ENCODE measurements around the gene CCDC68. TPM values are rescaled to one million over a fixed set of nuclear protein-coding genes. Genes with fewer than 3 reads are reported as not detected.

Gene CCDC68
- total and polyA plus RNA-seq, 7 donors: 1.0 to 2.0 (median 1.6) TPM

DNA sequence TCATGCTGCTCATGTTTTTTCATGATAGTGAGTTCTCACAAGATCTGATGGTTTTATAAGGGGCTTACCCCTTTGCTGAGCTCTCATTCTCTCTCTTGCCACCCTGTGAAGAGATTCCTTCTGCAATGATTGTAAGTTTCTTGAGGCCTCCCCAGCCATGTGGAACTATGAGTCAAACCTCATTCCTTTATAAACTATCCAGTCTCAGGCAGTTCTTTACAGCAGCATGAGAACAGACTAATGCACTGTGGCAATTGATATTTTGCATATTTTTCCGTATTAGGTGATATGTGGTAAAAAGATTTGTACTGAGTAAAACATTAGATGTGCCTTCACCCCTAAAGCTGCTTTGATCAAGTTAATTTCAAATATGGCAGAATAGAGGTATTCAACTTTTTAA is 82.2 kb downstream of the CCDC68 start:
- no peaks in the 10 kb centered on the region for H3K36me3 ChIP-seq (ENCODE audit: insufficient read depth in 1 of 2, low read depth in 1 of 2)
- WGBS, 3 donors: 81 to 85% (median 83%) methylated on average over 1 of the region's 1 CpG
- no peak overlapping the region for H3K27ac ChIP-seq
- no peaks in the 10 kb centered on the region for H3K4me1 ChIP-seq
- no peak for TF ChIP-seq CTCF (IDR thresholded peaks at IDR 0.05)
- no peak overlapping the region for H3K4me3 ChIP-seq
- DNase-seq (no peak), ATAC-seq (no peak)
- intact Hi-C loops (cut with DNase I): no loop called here
- peaks cover 0 to 2% (median 0%) of the 10 kb centered on the region in 3 donors for H3K27me3 ChIP-seq (ENCODE audit: insufficient read depth in 3 of 3, low read length in 2 of 3)
- H3K9me3 ChIP-seq: no peaks in the 10 kb centered on the region

DNA sequence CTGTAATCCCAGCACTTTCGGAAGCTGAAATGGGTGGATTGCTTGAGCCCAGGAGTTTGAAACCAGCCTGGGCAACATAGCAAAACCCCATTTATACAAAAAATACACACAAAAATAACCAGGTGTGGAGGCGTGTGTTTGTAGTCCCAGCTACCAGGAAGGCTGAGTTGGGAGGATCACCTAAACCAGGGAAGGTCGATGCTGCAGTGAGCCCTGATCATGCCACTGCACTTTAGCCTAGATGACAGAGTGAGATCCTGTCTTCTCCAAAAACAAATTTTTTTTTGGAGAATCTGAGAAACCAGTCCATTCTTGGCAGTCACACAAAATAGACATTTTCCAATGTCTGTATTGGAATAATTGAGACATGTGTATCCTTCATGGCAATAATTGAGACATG is 84.2 kb downstream of the CCDC68 start:
- no peak for ATAC-seq
- Histone ChIP-seq H3K9me3 (no peaks in the 10 kb centered on the region), H3K4me1 (no peaks in the 10 kb centered on the region), H3K27me3 (ENCODE audit: insufficient read depth in 3 of 3, low read length in 2 of 3) (no peaks in the 10 kb centered on the region), H3K36me3 (ENCODE audit: insufficient read depth in 1 of 2, low read depth in 1 of 2) (no peaks in the 10 kb centered on the region), H3K27ac (no peak overlapping the region), H3K4me3 (no peak overlapping the region)
- TF ChIP-seq CTCF (IDR thresholded peaks at IDR 0.05): no peak
- 72 to 94% (median 92%) methylated on average over 3 of the region's 3 CpGs for WGBS, 3 donors
- intact Hi-C loops (cut with DNase I): no loop called here
- DNase-seq: no peak

GRCh38 chr18:54873884-54874255 is 85.4 kb downstream of the CCDC68 start:
- no peaks in the 10 kb centered on the region for H3K9me3 ChIP-seq
- DNase-seq (no peak), ATAC-seq (no peak)
- WGBS, 3 donors: 69 to 72% (median 71%) methylated on average over 2 of the region's 2 CpGs
- intact Hi-C loops (cut with DNase I): no loop called here
- H3K4me1 ChIP-seq: no peaks in the 10 kb centered on the region
- no peak for TF ChIP-seq CTCF (IDR thresholded peaks at IDR 0.05)
- no peak overlapping the region for H3K4me3 ChIP-seq
- no peaks in the 10 kb centered on the region for H3K36me3 ChIP-seq (ENCODE audit: insufficient read depth in 1 of 2, low read depth in 1 of 2)
- no peak overlapping the region for H3K27ac ChIP-seq
- no peaks in the 10 kb centered on the region for H3K27me3 ChIP-seq (ENCODE audit: insufficient read depth in 3 of 3, low read length in 2 of 3)

- WGBS, 3 donors: 87 to 92% (median 89%) methylated on average over 1 of the region's 1 CpG
- Histone ChIP-seq H3K36me3 (ENCODE audit: insufficient read depth in 1 of 2, low read depth in 1 of 2) (no peaks in the 10 kb centered on the region), H3K9me3 (no peaks in the 10 kb centered on the region), H3K27ac (no peak overlapping the region), H3K4me3 (no peak overlapping the region), H3K4me1 (no peaks in the 10 kb centered on the region), H3K27me3 (ENCODE audit: insufficient read depth in 3 of 3, low read length in 2 of 3) (no peaks in the 10 kb centered on the region)
- TF ChIP-seq CTCF (IDR thresholded peaks at IDR 0.05): no peak
- ATAC-seq: no peak
- intact Hi-C loops (cut with DNase I): no loop called here
- DNase-seq: no peak
Observed at GRCh38 chr18:54872681-54873080, 86.6 kb downstream of the CCDC68 start.

DNA sequence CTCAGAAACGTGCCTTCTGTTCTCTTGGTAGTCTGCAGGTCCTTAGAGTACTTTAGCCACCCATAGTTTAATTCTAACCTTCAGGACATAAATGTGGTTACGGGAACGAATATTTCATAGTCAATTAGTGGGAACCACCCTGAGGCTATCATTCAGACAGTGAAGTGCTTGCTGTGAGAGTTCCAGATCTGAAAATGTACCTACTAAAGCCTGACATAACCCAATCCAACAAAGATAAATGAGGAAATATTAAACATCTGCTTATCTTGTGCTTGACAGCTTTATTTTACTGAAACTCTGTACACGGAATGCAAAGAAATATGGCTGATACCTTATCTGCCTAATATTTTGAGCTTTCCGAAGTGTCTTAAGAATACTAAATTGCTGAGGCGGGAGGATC is 88.0 kb downstream of the CCDC68 start:
- Histone ChIP-seq H3K27ac (no peak overlapping the region), H3K27me3 (ENCODE audit: insufficient read depth in 3 of 3, low read length in 2 of 3) (no peaks in the 10 kb centered on the region), H3K9me3 (no peaks in the 10 kb centered on the region), H3K4me3 (no peak overlapping the region), H3K36me3 (ENCODE audit: insufficient read depth in 1 of 2, low read depth in 1 of 2) (no peaks in the 10 kb centered on the region), H3K4me1 (no peaks in the 10 kb centered on the region)
- intact Hi-C loops (cut with DNase I): no loop called here
- no peak for ATAC-seq
- TF ChIP-seq CTCF (IDR thresholded peaks at IDR 0.05): no peak
- WGBS, 3 donors: 78 to 83% (median 82%) methylated on average over 6 of the region's 6 CpGs
- no peak for DNase-seq

Data from psoas muscle (tissue), 8 donors.